H1 (cell line): ENCODE results near the gene PPP1R13B. TPM values are rescaled to one million over a fixed set of nuclear protein-coding genes. Genes with fewer than 3 reads are reported as not detected.
A peak's percentile ranks its signal among the peaks of the same experiment; 100 is the strongest.

Experiments used
- CTCF ChIA-PET: fragments of 300-600 bp; sonication (Branson Sonifier 250); formaldehyde crosslinking; loops from one replicate; lab custom pipeline; 2021; ENCODE audit not compliant: partially characterized antibody; lab: Charles Lee
- POLR2A ChIA-PET: fragments of 300-600 bp; sonication (Branson Sonifier 250); formaldehyde crosslinking; loops from one replicate; lab custom pipeline; 2021; ENCODE audit warnings: inconsistent platforms; ENCODE audit not compliant: partially characterized antibody; lab: Charles Lee
- DNase-seq, 2 experiments: peaks; one replicate each; pipeline versions ENCODE4 v3.0.0 to v3.0.0-alpha.2; 2010 to 2022; ENCODE audit warnings: low spot score in 2 of 2, low read depth in 1 of 2, mixed read lengths in 1 of 2
- FAIRE-seq: peaks from 2 replicates; lab custom pipeline; 2011; peaks lifted over from hg19 to GRCh38; lab: Jason Lieb, UNC
- H2AFZ ChIP-seq: 2 replicates; pipeline ENCODE4 v1.8.1; 2012; ENCODE audit warnings: low read length, inconsistent platforms
- H2AK5ac ChIP-seq: 2 replicates; pipeline ENCODE4 v1.6.1; 2013; ENCODE audit warnings: low read depth, low read length
- H2BK120ac ChIP-seq: replicated peaks from 2 replicates; pipeline ENCODE3; 2013; ENCODE audit warnings: low read depth, low read length, inconsistent platforms
- H2BK12ac ChIP-seq: 2 replicates; pipeline ENCODE4 v1.6.1; 2013; ENCODE audit warnings: low read depth, low read length
- H2BK15ac ChIP-seq: 2 replicates; pipeline ENCODE4 v1.6.1; 2013; ENCODE audit warnings: low read length
- H2BK20ac ChIP-seq: 2 replicates; pipeline ENCODE4 v1.6.1; 2013; ENCODE audit warnings: low read length
- H2BK5ac ChIP-seq: 2 replicates; pipeline ENCODE4 v1.6.1; 2013; ENCODE audit warnings: low read depth, low read length
- H3K14ac ChIP-seq: 2 replicates; pipeline ENCODE4 v1.6.1; 2013; ENCODE audit warnings: inconsistent platforms; ENCODE audit not compliant: insufficient read length
- H3K18ac ChIP-seq: 2 replicates; pipeline ENCODE4 v1.6.1; 2013; ENCODE audit warnings: low read length; ENCODE audit errors: extremely low read depth
- H3K23ac ChIP-seq: 2 replicates; pipeline ENCODE4 v1.6.1; 2013; ENCODE audit warnings: inconsistent platforms; ENCODE audit not compliant: insufficient read length
- H3K23me2 ChIP-seq: 2 replicates; pipeline ENCODE4 v1.6.1; 2013; ENCODE audit warnings: low read depth, low read length
- H3K27ac ChIP-seq: 2 replicates; pipeline ENCODE4 v1.6.1; 2011; ENCODE audit warnings: low read depth, low read length, inconsistent platforms
- H3K27me3 ChIP-seq, 4 experiments: replicated peaks in 1 of 4; 1 replicate in 1 of 4; 2 replicates in 3 of 4; pipeline versions ENCODE4 v1.6.1 to v1.8.1; 2011 to 2013; ENCODE audit warnings: low read length in 3 of 4, mild to moderate bottlenecking in 3 of 4, inconsistent platforms in 2 of 4, mixed read lengths in 2 of 4, moderate library complexity in 1 of 4; ENCODE audit not compliant: control insufficient read depth in 3 of 4, insufficient read depth in 3 of 4; ENCODE audit errors: extremely low read depth in 1 of 4
- H3K36me3 ChIP-seq, 4 experiments: 2 replicates each; pipeline versions ENCODE4 v1.6.1 to v1.8.1; 2011 to 2013; ENCODE audit warnings: mild to moderate bottlenecking in 4 of 4, low read length in 3 of 4, moderate library complexity in 2 of 4, control low read depth in 1 of 4, inconsistent platforms in 1 of 4; ENCODE audit not compliant: insufficient read depth in 4 of 4, control insufficient read depth in 2 of 4
- H3K4ac ChIP-seq: replicated peaks from 2 replicates; pipeline ENCODE3; 2013; ENCODE audit warnings: low read length, low read depth, mixed read lengths, inconsistent platforms; ENCODE audit not compliant: insufficient read length
- H3K4me1 ChIP-seq, 4 experiments: replicated peaks in 1 of 4; 1 replicate in 1 of 4; 2 replicates in 3 of 4; pipeline versions ENCODE4 v1.6.1 to v1.8.1; 2011 to 2013; ENCODE audit warnings: low read length in 3 of 4, inconsistent platforms in 2 of 4, mixed read lengths in 1 of 4; ENCODE audit not compliant: insufficient read depth in 4 of 4, control insufficient read depth in 3 of 4
- H3K4me2 ChIP-seq, 2 experiments: 2 replicates each; pipeline versions ENCODE4 v1.6.1 to v1.8.1; 2011 to 2013; ENCODE audit warnings: low read depth in 2 of 2, low read length in 2 of 2, control low read depth in 1 of 2, inconsistent platforms in 1 of 2, mild to moderate bottlenecking in 1 of 2; ENCODE audit not compliant: insufficient read depth in 1 of 2
- H3K4me3 ChIP-seq, 4 experiments: fragments of 200-600, 300-600 bp in 1 of 4; sonication (generic), shearing (Covaris generic), sonication (Bioruptor Twin) in 1 of 4; 2 replicates each; pipeline versions ENCODE4 v1.5.1 to v1.8.1; 2011 to 2016; ENCODE audit warnings: low read length in 4 of 4, low read depth in 3 of 4, control low read depth in 2 of 4, inconsistent platforms in 2 of 4, mild to moderate bottlenecking in 2 of 4, mixed read lengths in 1 of 4, moderate library complexity in 1 of 4; ENCODE audit not compliant: insufficient read depth in 2 of 4; ENCODE audit errors: extremely low read depth in 1 of 4
- H3K56ac ChIP-seq: replicated peaks from 2 replicates; pipeline ENCODE3; 2013; ENCODE audit warnings: low read depth, mild to moderate bottlenecking, mixed read lengths, low read length, inconsistent platforms; ENCODE audit not compliant: insufficient read length
- H3K79me1 ChIP-seq: 2 replicates; pipeline ENCODE4 v1.6.1; 2013; ENCODE audit warnings: low read depth, low read length, control low read depth
- H3K79me2 ChIP-seq, 2 experiments: 2 replicates each; pipeline versions ENCODE4 v1.6.1 to v1.8.1; 2012 to 2013; ENCODE audit warnings: low read length in 2 of 2, mild to moderate bottlenecking in 2 of 2, inconsistent platforms in 1 of 2; ENCODE audit not compliant: insufficient read depth in 2 of 2, control insufficient read depth in 1 of 2
- H3K9ac ChIP-seq, 4 experiments: replicated peaks in 1 of 4; 1 replicate in 1 of 4; 2 replicates in 3 of 4; pipeline versions ENCODE4 v1.6.1 to v1.8.1; 2011 to 2013; ENCODE audit warnings: low read depth in 3 of 4, low read length in 3 of 4, control low read depth in 2 of 4, mild to moderate bottlenecking in 2 of 4, moderate library complexity in 2 of 4, inconsistent platforms in 1 of 4; ENCODE audit errors: extremely low read depth in 1 of 4
- H3K9me3 ChIP-seq, 2 experiments: 2 replicates each; pipeline versions ENCODE4 v1.6.1 to v1.8.1; 2012 to 2013; ENCODE audit warnings: mild to moderate bottlenecking in 2 of 2, moderate library complexity in 2 of 2, control low read depth in 1 of 2, inconsistent platforms in 1 of 2, low read depth in 1 of 2, low read length in 1 of 2, mixed read lengths in 1 of 2; ENCODE audit not compliant: insufficient read depth in 2 of 2
- H4K20me1 ChIP-seq, 2 experiments: replicated peaks in 1 of 2; 2 replicates each; pipeline versions ENCODE3 to v1.8.1; 2011 to 2013; ENCODE audit warnings: inconsistent platforms in 2 of 2, low read length in 2 of 2, mild to moderate bottlenecking in 1 of 2; ENCODE audit not compliant: insufficient read depth in 2 of 2, control insufficient read depth in 1 of 2
- H4K5ac ChIP-seq: 2 replicates; pipeline ENCODE4 v1.6.1; 2013; ENCODE audit warnings: low read length, low read depth, mixed read lengths, inconsistent platforms; ENCODE audit not compliant: insufficient read length
- H4K8ac ChIP-seq: 2 replicates; pipeline ENCODE4 v1.8.0; 2013; ENCODE audit warnings: mild to moderate bottlenecking, moderate library complexity, low read length, inconsistent platforms; ENCODE audit not compliant: insufficient read depth; ENCODE audit errors: extremely low read depth
- H4K91ac ChIP-seq: replicated peaks from 2 replicates; pipeline ENCODE3; 2013; ENCODE audit warnings: low read length, mixed read lengths, inconsistent platforms; ENCODE audit not compliant: insufficient read length
- BRCA1 ChIP-seq: IDR thresholded peaks from 2 replicates; pipeline ENCODE4 v1.6.1; 2012; ENCODE audit warnings: low read depth, low read length, improper control_type of control experiment
- CREB1 ChIP-seq: IDR thresholded peaks from 2 replicates; pipeline ENCODE4 v1.6.1; 2012; ENCODE audit warnings: inconsistent platforms
- CTBP2 ChIP-seq: IDR thresholded peaks from 2 replicates; pipeline ENCODE4 v1.7.0; 2011; ENCODE audit warnings: borderline replicate concordance, mild to moderate bottlenecking, moderate library complexity, mixed read lengths, low read length; ENCODE audit not compliant: insufficient read depth, insufficient read length
- GABPA ChIP-seq: IDR thresholded peaks from 2 replicates; pipeline ENCODE4 v1.6.1; 2011; ENCODE audit warnings: mild to moderate bottlenecking, low read length, moderate library complexity, borderline replicate concordance; ENCODE audit not compliant: insufficient read depth
- GTF2F1 ChIP-seq: IDR thresholded peaks from 2 replicates; pipeline ENCODE4 v1.6.1; 2012; ENCODE audit warnings: low read depth, low read length, improper control_type of control experiment, borderline replicate concordance
- PHF8 ChIP-seq: fragments of 200-600 bp; sonication (generic); conservative IDR thresholded peaks from 2 replicates; pipeline ENCODE4 v1.7.1; 2012; ENCODE audit warnings: low read depth, mild to moderate bottlenecking, inconsistent platforms, low read length, moderate library complexity
- POLR2A ChIP-seq, 2 experiments: IDR thresholded peaks; 1 replicate in 1 of 2; 2 replicates in 1 of 2; pipeline ENCODE4 v1.6.1; 2011; ENCODE audit warnings: low read depth in 2 of 2, low read length in 2 of 2, mild to moderate bottlenecking in 2 of 2; ENCODE audit errors: control extremely low read depth in 1 of 2
- RAD21 ChIP-seq, 2 experiments: IDR thresholded peaks in 1 of 2; conservative IDR thresholded peaks in 1 of 2; 2 replicates each; pipeline ENCODE4 v1.6.1; 2011; ENCODE audit warnings: low read depth in 2 of 2, low read length in 2 of 2, improper control_type of control experiment in 1 of 2, inconsistent platforms in 1 of 2, mild to moderate bottlenecking in 1 of 2, moderate library complexity in 1 of 2
- SIN3A ChIP-seq, 2 experiments: IDR thresholded peaks in 1 of 2; conservative IDR thresholded peaks in 1 of 2; 2 replicates each; pipeline ENCODE4 v1.6.1; 2011 to 2012; ENCODE audit warnings: low read length in 2 of 2, improper control_type of control experiment in 1 of 2, low read depth in 1 of 2, mild to moderate bottlenecking in 1 of 2
- TAF7 ChIP-seq: optimal IDR thresholded peaks from 2 replicates; pipeline ENCODE3; 2011; ENCODE audit warnings: low read depth, mild to moderate bottlenecking, inconsistent platforms, low read length, moderate library complexity, borderline replicate concordance
- WGBS, 2 experiments: shearing (Covaris generic) in 1 of 2; methylation state at CpG; one replicate each; pipeline versions ENCODE4 v1.1.6 to v1.1.7; 2013 to 2015; ENCODE audit warnings: low lambda C conversion rate in 2 of 2, mixed read lengths in 2 of 2, inconsistent platforms in 1 of 2, low coverage in 1 of 2, missing lambda C conversion rate in 1 of 2; ENCODE audit not compliant: insufficient replicate concordance in 2 of 2, insufficient coverage in 1 of 2, insufficient read length in 1 of 2; ENCODE audit errors: extremely low coverage in 1 of 2, missing lambda C conversion rate in 1 of 2; 5-methylcytosine and 5-hydroxymethylcytosine counted together
- polyA plus RNA-seq, 7 experiments: library from polyadenylated mRNA; depleted of rRNA in 3 of 7; stranded (reverse) in 5 of 7; unstranded in 2 of 7; fragments of >200 nt in 5 of 7; fragments of 200-250 nt in 2 of 7; gene quantifications; 1 replicate in 5 of 7; 2 replicates in 1 of 7; 4 replicates in 1 of 7; pipeline versions ENCODE4 v1.2.1 to v1.2.3, GENCODE V29; 2011 to 2013; ENCODE audit warnings: missing spikeins in 2 of 7, mixed read lengths in 2 of 7
- total RNA-seq: library from RNA; stranded (reverse); fragmentation: NEBNext Ultra II Directional; extraction: Animal tissue kit (Norgen Biotek cat#: 25700); gene quantifications from 2 replicates; pipeline ENCODE4 v1.2.1, GENCODE V29; 2021
- TF ChIP-seq, protein P1 (sequence below), 3 experiments: IDR thresholded peaks; 1 replicate in 2 of 3; 2 replicates in 1 of 3; pipeline versions ENCODE4 v1.5.1 to v1.6.1; 2011; ENCODE audit warnings: low read length in 3 of 3, mild to moderate bottlenecking in 3 of 3, inconsistent platforms in 2 of 3, low read depth in 1 of 3, moderate library complexity in 1 of 3; ENCODE audit not compliant: insufficient read depth in 1 of 3; ENCODE audit errors: control extremely low read depth in 1 of 3

PPP1R13B gene
- total and polyA plus RNA-seq, 2 of the 8 experiments (the other 6 are each of a cell fraction or from before 2014, with no cell fraction given), result 2.6 to 8.9 TPM

DNA sequence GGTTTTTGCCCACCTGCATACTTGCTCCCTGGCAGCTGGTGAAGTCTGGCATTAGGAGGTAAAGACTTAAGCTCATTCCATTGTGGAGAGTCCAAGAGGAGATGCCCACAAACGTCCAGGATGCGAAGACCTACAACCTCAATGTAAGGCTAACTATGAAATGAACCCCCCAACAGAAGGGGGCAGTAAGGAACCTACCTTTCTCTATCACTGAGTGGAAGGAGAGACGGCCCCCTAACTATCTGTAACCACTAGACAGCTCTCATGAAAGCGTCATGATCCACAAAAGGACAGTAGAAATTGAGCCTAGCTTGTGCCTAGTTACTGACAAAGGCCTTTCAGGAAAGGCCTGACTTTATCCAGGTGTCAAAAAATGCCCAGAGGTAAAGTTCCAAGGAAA lies 76.5 kb downstream of the PPP1R13B start:
- no peak overlapping the region for H2BK20ac ChIP-seq
- no peaks in the 10 kb centered on the region for H3K27me3 ChIP-seq
- CTCF ChIA-PET, result interaction anchor here (0.6 to 2.4 kb wide), 12 partner anchors 13 to 1181 kb away, joined by 3 to 10 read pairs (median 3); no protein-coding TSS in a partner anchor
- H4K8ac ChIP-seq, result no peak overlapping the region
- no peak overlapping the region for H3K27ac ChIP-seq
- DNase-seq, result no peak
- H3K9ac ChIP-seq, result no peak overlapping the region
- 79% methylated on average over 4 of the region's 4 CpGs; no CpG with 5 or more reads in 1 of the 2 experiments for WGBS, 2 experiments
- H3K4ac ChIP-seq, result no peak overlapping the region
- H3K18ac ChIP-seq, result no peak overlapping the region
- no peak overlapping the region for H3K4me3 ChIP-seq
- FAIRE-seq, result peak; percentile 24
- POLR2A ChIA-PET, result no interaction called here
- H4K5ac ChIP-seq, result no peak overlapping the region
- no peaks in the 10 kb centered on the region for H4K20me1 ChIP-seq
- H3K36me3 ChIP-seq, result no peaks in the 10 kb centered on the region
- H3K23me2 ChIP-seq, result no peaks in the 10 kb centered on the region
- H2AK5ac ChIP-seq, result no peak overlapping the region
- H2BK5ac ChIP-seq, result no peak overlapping the region
- no peak overlapping the region for H3K4me2 ChIP-seq
- H3K23ac ChIP-seq, result no peak overlapping the region
- H4K91ac ChIP-seq, result no peak overlapping the region
- H3K56ac ChIP-seq, result no peak overlapping the region
- H2BK15ac ChIP-seq, result no peak overlapping the region
- no peaks in the 10 kb centered on the region for H3K79me1 ChIP-seq
- no peaks in the 10 kb centered on the region for H3K4me1 ChIP-seq
- H2BK12ac ChIP-seq, result no peak overlapping the region
- no peaks in the 10 kb centered on the region for H3K9me3 ChIP-seq
- no peak overlapping the region for H2AFZ ChIP-seq
- no peak overlapping the region for H3K14ac ChIP-seq
- H3K79me2 ChIP-seq, result no peaks in the 10 kb centered on the region
- no peak overlapping the region for H2BK120ac ChIP-seq
- TF ChIP-seq BRCA1 (no peak), RAD21 (IDR thresholded peaks at IDR 0.05 in 1 of 2, conservative IDR thresholded peaks at IDR 0.05 in 1 of 2; ENCODE audit: low read depth in 2 of 2, low read length in 2 of 2) (peak; percentile 48 to 64), GABPA (no peak), POLR2A (IDR thresholded peaks at IDR 0.05; ENCODE audit: control extremely low read depth in 1 of 2, low read depth in 2 of 2, low read length in 2 of 2) (no peak), PHF8 (no peak), GTF2F1 (no peak), TAF7 (no peak), SIN3A (conservative IDR thresholded peaks at IDR 0.05 in 1 of 2, IDR thresholded peaks at IDR 0.05 in 1 of 2; ENCODE audit: low read depth in 1 of 2, low read length in 2 of 2) (no peak), CTBP2 (no peak), CREB1 (no peak)
- TF ChIP-seq, protein P1, sequence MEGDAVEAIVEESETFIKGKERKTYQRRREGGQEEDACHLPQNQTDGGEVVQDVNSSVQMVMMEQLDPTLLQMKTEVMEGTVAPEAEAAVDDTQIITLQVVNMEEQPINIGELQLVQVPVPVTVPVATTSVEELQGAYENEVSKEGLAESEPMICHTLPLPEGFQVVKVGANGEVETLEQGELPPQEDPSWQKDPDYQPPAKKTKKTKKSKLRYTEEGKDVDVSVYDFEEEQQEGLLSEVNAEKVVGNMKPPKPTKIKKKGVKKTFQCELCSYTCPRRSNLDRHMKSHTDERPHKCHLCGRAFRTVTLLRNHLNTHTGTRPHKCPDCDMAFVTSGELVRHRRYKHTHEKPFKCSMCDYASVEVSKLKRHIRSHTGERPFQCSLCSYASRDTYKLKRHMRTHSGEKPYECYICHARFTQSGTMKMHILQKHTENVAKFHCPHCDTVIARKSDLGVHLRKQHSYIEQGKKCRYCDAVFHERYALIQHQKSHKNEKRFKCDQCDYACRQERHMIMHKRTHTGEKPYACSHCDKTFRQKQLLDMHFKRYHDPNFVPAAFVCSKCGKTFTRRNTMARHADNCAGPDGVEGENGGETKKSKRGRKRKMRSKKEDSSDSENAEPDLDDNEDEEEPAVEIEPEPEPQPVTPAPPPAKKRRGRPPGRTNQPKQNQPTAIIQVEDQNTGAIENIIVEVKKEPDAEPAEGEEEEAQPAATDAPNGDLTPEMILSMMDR (IDR thresholded peaks at IDR 0.05; ENCODE audit: control extremely low read depth in 1 of 3, insufficient read depth in 1 of 3, low read depth in 1 of 3, low read length in 3 of 3), result peak; percentile 1 to 59 (median 39)
